Calu3 (cell line): ENCODE measurements around the gene CDH4. TPM values are rescaled to one million over a fixed set of nuclear protein-coding genes. Genes with fewer than 3 reads are reported as not detected.

Source experiments
- BruUV-seq: library from RNA; stranded (reverse); fragments of 400-500 nt; replicated peaks from 2 replicates; lab custom pipeline; 2021; lab: Mats Ljungman, UMichigan
- CTCF ChIA-PET: fragments of 300-600 bp; sonication (Branson Sonifier 250); formaldehyde crosslinking; loops from one replicate; lab custom pipeline; 2022; ENCODE audit warnings: antibody characterized with exemption; lab: Charles Lee
- DNase-seq: peaks from one replicate; pipeline ENCODE4 v3.0.0; 2022
- H3K27ac Mint-ChIP-seq: one replicate; pipeline ENCODE4 v1.8.0; 2022; ENCODE audit warnings: mixed read lengths; ENCODE audit not compliant: unreplicated experiment
- H3K27me3 Mint-ChIP-seq: one replicate; pipeline ENCODE4 v1.8.0; 2022; ENCODE audit warnings: mixed read lengths; ENCODE audit not compliant: unreplicated experiment
- H3K36me3 Mint-ChIP-seq: one replicate; pipeline ENCODE4 v1.8.0; 2022; ENCODE audit warnings: mild to moderate bottlenecking, moderate library complexity, mixed read lengths; ENCODE audit not compliant: insufficient read depth, unreplicated experiment
- H3K4me1 Mint-ChIP-seq: one replicate; pipeline ENCODE4 v1.8.0; 2022; ENCODE audit warnings: mild to moderate bottlenecking, low read depth, mixed read lengths; ENCODE audit not compliant: unreplicated experiment
- H3K4me3 Mint-ChIP-seq: one replicate; pipeline ENCODE4 v1.8.0; 2022; ENCODE audit warnings: mild to moderate bottlenecking, low read depth, moderate library complexity, mixed read lengths; ENCODE audit not compliant: unreplicated experiment
- H3K9me3 Mint-ChIP-seq: one replicate; pipeline ENCODE4 v1.8.0; 2022; ENCODE audit warnings: low read depth, mixed read lengths; ENCODE audit not compliant: unreplicated experiment
- intact Hi-C: fragments of 100-400 bp; cut with micrococcal nuclease; formaldehyde crosslinking; loops from one replicate; pipeline ENCODE4 v1.10.0; 2022; ENCODE audit not compliant: unreplicated experiment
- total RNA-seq: library from RNA; stranded (reverse); gene quantifications from 2 replicates; pipeline ENCODE4 v1.2.3, GENCODE V29; 2022
- TF ChIP-seq, protein P1 (sequence below): fragments of 200-600 bp; IDR thresholded peaks from one replicate; pipeline ENCODE4 v1.8.0; 2022; ENCODE audit warnings: antibody characterized with exemption; ENCODE audit not compliant: unreplicated experiment

The CDH4 gene
- total RNA-seq, 1 experiment from 2014 or later = not detected

DNA sequence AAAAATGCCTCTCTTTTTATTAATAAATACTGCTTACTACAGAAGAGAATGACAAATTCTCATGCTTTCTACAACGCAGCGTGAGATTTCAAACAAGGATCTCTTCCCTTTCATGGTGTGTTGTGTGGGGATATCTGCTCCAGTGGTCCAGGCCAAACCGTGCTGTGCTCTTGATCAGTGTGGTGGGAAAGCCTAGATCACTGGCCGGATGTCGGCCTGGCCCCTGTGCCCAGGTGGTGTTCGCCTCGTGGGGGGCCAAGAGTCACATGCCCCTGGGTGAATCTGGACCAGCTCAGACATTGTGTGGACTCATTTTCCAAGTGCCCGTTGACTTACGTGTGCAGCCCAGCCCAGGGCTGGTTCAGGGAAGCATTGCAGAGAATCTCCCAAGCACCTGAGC is 4.3 kb downstream of the CDH4 start:
- CTCF ChIA-PET = no interaction called here
- DNase-seq = no peak
- no peaks in the 10 kb centered on the region for H3K36me3 Mint-ChIP-seq
- H3K4me1 Mint-ChIP-seq = no peaks in the 10 kb centered on the region
- intact Hi-C loops = no loop called here
- H3K4me3 Mint-ChIP-seq = no peak overlapping the region
- H3K27ac Mint-ChIP-seq = no peak overlapping the region
- no TSS peak for BruUV-seq
- H3K27me3 Mint-ChIP-seq = peaks cover 25% of the 10 kb centered on the region
- TF ChIP-seq, protein P1, sequence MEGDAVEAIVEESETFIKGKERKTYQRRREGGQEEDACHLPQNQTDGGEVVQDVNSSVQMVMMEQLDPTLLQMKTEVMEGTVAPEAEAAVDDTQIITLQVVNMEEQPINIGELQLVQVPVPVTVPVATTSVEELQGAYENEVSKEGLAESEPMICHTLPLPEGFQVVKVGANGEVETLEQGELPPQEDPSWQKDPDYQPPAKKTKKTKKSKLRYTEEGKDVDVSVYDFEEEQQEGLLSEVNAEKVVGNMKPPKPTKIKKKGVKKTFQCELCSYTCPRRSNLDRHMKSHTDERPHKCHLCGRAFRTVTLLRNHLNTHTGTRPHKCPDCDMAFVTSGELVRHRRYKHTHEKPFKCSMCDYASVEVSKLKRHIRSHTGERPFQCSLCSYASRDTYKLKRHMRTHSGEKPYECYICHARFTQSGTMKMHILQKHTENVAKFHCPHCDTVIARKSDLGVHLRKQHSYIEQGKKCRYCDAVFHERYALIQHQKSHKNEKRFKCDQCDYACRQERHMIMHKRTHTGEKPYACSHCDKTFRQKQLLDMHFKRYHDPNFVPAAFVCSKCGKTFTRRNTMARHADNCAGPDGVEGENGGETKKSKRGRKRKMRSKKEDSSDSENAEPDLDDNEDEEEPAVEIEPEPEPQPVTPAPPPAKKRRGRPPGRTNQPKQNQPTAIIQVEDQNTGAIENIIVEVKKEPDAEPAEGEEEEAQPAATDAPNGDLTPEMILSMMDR = no peak
- peaks cover 7% of the 10 kb centered on the region for H3K9me3 Mint-ChIP-seq

DNA sequence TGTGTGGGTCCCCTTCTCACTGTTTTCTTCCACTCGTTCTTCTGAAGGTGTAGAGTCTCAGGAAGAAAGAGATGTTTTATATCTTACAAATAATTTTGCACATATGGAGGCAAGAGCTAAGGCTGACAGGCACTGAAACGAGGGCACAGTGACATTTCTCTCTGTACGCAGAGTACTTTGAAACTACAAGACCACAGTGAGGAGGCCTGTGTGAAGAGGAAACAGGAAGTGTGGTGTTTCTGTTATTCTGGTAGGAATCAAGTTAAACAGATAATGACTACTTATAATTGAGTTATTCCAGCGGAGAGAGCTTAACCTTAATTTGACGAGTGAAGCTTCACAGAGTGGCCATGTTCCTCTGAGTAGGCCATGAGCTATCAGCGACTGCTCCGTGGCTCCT is 4.8 kb downstream of the CDH4 start:
- Mint-ChIP-seq H3K27ac (no peak overlapping the region), H3K9me3 (peaks cover 7% of the 10 kb centered on the region), H3K4me1 (no peaks in the 10 kb centered on the region), H3K27me3 (peaks cover 30% of the 10 kb centered on the region), H3K36me3 (no peaks in the 10 kb centered on the region), H3K4me3 (no peak overlapping the region)
- DNase-seq = no peak
- intact Hi-C loops = no loop called here
- CTCF ChIA-PET = no interaction called here
- TF ChIP-seq, protein P1 = no peak
- BruUV-seq = no TSS peak

DNA sequence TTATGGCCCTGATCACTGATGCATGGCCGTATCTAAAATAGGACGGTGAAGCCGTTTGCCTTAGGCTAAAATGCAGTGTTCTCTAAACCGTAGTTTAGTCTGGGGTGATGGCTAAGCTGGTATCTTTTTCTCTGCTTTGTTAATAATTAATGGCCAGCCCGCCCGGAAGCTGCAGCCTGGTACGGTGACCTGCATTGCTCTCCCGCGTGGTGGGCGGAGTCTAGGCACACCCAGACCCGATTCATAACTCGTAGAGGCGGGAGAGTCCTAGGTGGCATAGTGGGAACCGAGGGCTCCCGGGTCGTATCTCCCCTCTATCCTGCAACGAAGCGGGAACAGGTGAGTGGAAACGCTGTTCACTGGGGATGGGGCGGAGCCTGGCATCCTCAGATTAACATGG is 5.5 kb downstream of the CDH4 start:
- Mint-ChIP-seq H3K9me3 (peaks cover 7% of the 10 kb centered on the region), H3K36me3 (no peaks in the 10 kb centered on the region), H3K27ac (no peak overlapping the region), H3K27me3 (peaks cover 33% of the 10 kb centered on the region), H3K4me3 (no peak overlapping the region), H3K4me1 (no peaks in the 10 kb centered on the region)
- CTCF ChIA-PET = no interaction called here
- DNase-seq = no peak
- intact Hi-C loops = no loop called here
- TF ChIP-seq, protein P1 = no peak
- BruUV-seq = no TSS peak

DNA sequence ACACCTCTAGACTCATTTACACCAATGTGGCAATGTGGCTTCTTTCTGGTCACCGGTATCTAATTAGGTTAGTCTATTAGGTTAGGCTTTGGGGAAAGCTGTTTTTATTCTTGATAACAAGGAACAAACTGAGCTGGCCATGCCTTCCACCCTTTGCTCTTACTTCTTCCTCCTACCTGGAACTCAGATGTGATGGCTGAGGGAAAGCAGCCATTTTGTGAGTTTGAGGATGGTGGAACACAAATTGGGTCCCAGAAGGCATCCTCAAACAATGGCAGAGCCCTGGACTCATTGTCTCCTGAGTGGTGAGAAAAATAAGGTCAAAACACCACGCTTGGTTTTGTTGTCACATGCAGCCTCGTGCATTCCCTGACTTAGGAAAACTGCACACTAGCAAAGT is 7.7 kb downstream of the CDH4 start:
- CTCF ChIA-PET = interaction anchor here (0.6 kb wide), 1 partner anchor 21 kb away, joined by 3 read pairs; no protein-coding TSS in a partner anchor
- no peak overlapping the region for H3K27ac Mint-ChIP-seq

More for the DNA sequence above, 7.7 kb downstream of the CDH4 start:
- H3K27me3 Mint-ChIP-seq = peaks cover 48% of the 10 kb centered on the region
- TF ChIP-seq, protein P1 = no peak
- no peaks in the 10 kb centered on the region for H3K4me1 Mint-ChIP-seq
- intact Hi-C loops = no loop called here
- no peak overlapping the region for H3K4me3 Mint-ChIP-seq
- no TSS peak for BruUV-seq
- peaks cover 12% of the 10 kb centered on the region for H3K9me3 Mint-ChIP-seq
- no peak for DNase-seq
- no peaks in the 10 kb centered on the region for H3K36me3 Mint-ChIP-seq
